GM21737 (cell line): ENCODE results near the gene TRAM2.
A peak's percentile ranks its signal among the peaks of the same experiment; 100 is the strongest.

Experiments used
- ATAC-seq: cut with Tn5 transposase; IDR thresholded peaks from one replicate; pipeline ENCODE4 v1.9.1; 2021; ENCODE audit warnings: mild to moderate bottlenecking, moderate library complexity; ENCODE audit not compliant: unreplicated experiment

The TRAM2 gene

DNA sequence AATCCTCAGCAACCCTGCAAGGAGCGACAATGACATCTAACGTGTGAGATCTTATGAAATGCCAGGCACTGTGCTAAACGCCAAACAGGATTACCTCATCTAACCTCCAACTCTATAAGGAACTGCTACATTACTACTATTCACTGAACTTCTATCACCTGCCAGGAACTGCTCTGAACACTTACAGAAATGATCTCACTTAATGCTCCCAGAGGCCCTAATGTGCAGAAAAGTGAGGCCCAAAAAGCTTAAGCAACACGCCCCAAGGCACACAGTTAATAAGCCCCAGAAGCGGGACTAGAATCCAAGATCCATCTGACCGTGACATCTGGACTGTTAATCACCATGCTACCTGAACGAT lies 28.5 kb downstream of the TRAM2 start:
- no peak for ATAC-seq

DNA sequence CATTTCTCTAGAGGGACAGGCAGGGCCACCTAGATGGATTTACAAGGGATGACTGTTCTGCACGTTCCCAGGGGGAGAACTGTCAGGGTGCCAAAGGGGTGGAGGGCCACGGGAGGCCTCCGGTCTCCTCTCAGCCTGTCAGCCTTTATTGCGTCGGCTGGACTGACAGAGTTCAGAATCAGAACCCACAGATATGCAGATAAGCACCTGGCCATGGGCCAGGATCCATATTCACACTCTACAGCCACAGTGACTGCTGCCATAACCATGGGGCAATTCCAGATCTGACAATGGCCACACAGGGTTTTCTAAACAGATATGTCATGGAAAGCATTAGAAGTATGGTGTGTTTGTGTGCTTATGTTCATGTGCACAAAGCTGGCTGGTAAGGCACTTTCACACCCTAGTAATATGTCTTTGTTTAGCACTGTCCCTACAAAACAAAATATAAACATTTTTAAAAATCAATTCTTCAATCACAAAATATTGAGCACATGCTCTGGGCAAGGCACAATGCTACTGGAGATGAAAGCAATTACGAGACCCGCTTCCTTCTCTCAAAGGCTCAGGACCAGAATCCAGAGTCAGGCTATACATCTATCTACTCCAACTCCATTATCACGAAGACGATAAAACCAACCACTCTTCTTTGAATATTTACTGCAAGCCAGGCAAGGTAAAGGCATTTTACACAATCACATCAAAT lies 29.1 kb downstream of the TRAM2 start:
- no peak for ATAC-seq

DNA sequence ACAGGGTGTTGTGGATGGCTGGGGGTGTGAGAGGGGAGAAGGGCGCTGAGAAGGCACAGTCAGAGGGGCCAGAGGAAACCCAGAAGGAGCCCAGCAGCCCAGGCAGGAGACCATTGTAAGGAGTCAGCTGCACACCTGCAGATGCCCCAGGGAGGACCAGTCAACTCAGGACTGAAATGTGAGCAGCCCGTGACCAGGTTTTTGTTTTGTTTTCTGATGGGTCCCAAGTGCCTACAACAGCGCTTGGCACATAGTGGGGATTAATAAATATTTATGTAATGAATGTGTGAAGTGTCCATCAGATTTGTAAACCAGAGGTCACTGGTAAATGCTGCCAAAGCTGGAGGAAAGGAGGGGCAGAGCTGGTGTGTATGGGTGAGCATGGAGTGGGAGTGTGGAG lies 30.2 kb downstream of the TRAM2 start:
- peak; percentile 81 for ATAC-seq

DNA sequence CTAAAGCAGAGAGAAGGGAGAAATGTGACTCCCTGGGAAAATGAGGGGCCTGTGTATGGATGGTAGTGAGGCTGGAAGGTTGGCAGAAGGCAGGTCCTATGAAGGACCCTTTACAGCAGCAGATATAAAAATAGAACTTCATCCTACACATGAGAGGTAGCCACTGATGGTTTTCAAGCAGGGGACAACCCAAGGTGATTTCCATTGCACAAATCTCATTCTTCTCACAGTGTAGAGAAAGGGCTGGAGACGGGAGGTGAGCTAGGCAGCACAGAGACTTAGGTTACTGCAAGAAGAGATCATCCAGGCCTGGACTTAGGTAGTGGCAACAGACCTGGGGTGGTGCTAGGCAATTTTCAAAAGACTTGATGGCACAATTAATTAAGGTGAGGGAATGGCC lies 30.7 kb downstream of the TRAM2 start:
- peak; percentile 44 for ATAC-seq

DNA sequence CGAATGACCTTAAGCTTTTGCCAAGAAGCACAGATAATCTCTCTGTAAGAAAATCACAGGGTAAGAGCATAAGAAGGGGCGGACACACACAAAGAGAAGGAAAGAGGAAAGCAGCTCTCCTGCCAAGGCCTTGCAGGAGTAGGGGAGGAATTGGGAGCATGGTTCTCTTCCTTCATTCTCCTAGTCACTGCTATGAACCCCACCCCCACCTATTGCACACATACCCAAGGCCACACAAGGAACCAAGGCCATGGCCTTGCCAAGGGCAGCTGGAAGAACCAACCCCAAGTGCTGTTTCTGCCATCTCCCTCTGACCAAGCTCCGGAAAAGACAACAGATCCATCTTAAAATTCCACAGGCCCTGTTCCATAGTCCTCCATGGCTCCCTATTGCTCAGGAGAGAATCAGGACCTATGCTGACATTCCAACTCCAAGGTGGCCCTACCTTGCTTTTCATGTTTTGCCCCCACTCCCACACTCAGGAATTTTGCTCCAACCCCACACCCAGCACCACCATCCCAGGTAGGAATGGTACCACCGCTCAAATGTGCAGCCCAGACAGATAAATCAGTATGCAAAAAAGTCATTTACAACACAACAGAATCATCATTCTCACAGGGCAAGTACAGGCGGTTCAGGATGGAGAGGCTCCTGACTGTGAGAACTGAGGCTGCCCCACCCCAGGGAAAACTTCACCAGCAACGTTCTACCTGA lies 31.3 kb downstream of the TRAM2 start:
- ATAC-seq: no peak

DNA sequence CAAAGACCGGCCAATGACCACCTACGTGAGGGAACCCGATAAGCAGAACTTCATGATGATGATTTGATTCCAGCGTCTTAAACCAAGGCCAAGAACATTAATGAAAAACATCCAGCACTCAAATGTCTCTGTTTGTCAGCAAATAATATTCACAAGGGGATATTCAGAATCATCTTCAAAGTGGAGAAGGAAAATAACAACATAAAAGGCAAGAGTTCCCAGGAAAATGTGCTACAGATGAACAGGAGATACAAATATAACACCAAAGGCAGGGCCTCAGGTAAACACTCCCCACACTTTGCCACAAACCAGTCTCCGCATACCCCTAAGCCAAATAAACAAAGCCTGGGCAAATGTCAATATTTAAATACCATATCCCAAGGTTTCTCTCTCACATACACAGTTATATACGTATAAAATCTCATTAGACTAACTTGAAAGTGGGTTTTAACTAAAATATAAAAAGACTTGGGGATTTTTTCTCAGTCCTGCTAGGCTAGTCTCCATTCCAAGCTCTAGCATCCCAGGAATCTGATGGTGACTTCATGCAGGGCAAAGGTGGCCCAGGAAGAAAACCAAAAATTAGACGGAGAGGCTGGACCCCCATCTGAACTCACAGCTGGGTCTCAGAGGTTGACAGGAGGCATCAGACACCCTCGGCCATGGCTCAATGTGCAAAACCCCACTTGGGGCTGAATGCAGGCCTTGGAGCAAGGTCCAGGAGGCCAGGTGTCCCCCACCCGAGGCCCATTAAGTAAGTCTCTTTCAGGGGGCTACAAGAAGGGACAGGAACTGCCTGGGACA lies 32.1 kb downstream of the TRAM2 start:
- no peak for ATAC-seq

DNA sequence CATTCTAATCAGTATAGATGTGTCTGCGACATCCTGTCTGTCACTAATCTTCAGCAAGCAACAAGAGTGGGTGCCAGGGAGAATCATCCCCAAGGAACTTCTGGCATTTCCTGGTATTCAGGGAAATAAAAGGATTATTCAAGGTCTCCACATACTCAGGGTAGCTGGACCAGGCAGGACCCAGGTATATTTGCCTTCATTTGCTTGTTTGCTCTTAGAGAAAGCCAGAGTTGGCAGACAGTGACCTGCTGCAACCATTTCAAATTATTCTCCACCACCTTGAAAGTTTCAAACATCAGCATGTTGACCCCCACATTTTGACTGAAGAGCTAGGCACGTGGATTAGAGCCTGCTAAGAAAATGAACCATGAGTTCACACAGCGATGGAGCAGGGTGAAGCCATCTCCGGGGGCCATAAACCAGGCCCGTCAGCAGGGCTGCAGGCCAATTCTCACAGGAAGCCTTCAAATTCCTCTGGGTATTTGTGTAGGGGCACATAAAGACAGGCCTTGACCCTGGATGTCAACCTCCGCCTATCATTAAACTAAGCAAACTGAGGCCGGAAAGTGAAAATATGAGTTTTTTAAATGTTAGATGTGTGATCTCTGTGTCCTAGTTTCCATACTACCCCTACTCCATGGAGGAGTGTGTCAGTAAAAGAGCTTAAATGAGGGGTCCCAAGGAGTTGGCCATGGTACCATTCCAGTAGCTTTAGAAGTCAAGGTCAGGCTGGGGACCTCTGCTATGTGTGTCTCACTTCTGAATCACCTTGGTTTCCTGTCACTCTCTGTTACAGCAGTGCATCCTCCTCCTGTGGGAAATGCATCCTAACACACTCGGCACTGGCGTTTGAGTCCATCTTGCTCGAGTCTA lies 32.9 kb downstream of the TRAM2 start:
- no peak for ATAC-seq

DNA sequence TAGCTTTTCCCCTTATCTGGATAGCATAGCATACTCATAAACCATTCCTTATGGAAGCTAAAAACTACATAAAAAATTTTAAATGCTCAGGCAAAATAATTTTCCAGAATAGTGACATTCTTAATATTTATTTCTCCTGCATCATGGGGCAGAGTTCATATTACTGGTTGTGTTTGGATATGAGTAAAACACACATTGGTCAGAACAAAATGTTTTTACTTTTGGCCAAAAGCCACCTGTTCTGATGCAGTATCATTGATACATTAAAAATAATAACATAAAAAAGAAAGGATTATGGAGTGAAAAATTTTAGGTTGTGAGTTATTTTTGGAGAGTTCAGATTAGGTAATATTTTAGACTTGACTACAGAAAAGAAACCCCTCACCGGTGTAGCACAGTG lies 33.6 kb downstream of the TRAM2 start:
- ATAC-seq: no peak

DNA sequence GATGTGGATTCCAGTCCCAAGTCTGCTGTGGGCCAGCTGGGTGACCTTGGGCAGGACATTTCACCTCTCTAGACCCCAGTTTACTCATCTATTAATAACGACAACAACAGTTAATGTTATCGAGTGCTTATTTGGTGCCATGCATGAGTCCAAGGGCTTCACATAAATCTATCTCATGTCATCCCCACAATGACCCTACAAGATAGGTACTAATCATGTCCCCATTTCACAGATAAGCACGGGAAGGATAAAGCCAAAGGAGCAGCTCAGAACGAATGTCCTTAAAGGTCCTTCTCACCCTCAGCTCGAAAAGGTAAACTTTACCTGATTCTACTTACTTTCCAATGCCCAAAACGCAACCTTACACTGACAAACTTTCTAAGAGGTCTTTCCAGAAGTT lies 35.7 kb downstream of the TRAM2 start:
- ATAC-seq: no peak

DNA sequence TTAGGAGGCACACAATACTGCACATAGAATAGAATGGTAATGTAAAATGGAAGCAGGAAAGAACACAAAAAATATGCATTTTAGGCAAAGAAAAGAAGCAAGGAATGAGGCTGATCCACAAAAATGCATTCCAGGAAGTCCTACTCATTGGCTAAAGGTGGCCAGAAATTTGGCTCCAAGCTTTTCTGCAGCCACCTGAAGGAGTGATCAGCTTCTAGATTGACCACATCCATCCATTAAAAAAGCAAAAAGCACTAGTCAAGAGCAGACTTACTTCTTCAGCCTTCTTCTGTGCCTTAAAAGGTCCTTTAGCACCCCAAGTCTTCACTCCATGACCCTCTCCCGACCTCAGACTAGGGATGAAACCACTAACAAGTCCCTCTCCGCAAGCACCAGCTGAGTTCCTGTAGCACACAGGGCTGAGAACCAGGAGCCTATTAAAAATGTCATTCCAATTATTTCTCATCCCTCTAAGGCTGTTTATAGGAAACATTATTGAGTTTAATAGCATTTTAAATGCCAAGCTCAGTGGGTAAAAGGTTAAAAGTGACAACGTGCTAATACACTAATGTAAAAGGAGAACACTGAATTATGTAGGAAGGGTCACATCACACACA lies 36.5 kb downstream of the TRAM2 start:
- ATAC-seq: no peak

DNA sequence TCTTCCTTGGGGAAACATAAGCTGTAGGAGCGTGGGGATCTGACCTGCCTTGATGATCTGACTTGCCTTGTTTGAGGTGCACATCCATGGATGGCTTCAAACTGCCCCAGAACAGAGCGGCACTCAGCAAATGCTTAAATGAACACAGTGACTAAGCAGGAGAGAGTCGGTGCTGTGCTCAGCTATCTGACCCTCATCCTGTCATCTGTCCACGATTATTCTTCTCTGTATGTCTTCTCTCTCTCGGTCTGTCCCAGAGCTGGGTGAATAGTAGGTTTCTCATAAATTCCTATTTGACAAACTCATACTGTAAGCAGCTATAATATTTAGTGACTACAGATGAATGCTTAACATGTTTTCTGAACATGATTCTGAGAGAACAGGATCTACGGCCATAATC lies 37.3 kb downstream of the TRAM2 start:
- ATAC-seq: no peak

DNA sequence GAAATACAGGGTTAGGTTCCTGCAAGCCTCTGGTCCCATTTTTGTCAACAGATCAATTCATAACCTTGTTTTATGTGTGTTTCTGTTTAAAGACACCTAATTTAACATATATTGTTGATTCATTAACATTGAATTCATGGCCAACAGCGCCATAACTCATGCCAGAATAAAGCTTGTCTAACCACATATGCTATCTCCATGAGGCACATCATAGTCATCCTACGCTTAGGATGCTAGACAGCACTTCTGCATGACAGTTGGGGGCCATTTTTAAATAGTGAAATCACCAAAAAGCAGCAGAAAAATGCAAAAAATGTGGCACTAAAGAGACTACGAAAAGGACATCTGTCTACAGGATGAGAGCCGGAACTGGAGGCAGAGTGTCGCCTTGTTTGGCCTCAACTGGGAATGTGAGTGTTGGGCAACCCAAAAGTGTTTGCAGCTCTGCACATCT lies 37.9 kb downstream of the TRAM2 start:
- no peak for ATAC-seq

DNA sequence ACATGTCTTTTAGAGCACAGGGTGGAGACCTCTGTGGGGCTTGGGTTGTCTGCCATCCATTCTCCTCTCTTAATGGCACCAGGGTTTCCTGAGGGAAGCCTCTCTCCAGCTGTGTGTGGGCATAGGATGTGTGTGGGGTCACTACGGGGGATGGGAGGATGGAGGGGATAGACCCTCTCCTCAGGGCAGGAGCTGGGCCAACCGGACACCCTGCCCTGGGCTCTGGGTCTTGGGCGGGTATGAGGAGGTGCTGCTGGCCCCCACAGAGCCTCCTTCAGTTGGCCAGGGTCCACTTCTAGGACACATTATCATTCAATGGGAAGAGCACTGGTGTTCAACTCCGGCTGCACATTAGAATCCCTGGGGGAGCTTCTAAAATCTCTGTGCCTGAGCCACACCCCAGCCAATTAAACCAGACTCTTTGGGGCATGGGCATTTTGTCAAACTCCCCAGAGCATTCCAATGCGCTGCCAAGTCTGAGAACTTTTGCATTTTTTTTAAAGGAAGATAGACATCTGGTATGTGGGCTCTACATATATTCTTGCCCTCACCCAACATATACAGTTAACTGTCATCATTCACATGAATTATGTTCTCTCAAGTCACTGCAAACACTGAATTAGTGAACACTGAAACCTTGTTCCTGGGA lies 38.5 kb downstream of the TRAM2 start:
- ATAC-seq: no peak

DNA sequence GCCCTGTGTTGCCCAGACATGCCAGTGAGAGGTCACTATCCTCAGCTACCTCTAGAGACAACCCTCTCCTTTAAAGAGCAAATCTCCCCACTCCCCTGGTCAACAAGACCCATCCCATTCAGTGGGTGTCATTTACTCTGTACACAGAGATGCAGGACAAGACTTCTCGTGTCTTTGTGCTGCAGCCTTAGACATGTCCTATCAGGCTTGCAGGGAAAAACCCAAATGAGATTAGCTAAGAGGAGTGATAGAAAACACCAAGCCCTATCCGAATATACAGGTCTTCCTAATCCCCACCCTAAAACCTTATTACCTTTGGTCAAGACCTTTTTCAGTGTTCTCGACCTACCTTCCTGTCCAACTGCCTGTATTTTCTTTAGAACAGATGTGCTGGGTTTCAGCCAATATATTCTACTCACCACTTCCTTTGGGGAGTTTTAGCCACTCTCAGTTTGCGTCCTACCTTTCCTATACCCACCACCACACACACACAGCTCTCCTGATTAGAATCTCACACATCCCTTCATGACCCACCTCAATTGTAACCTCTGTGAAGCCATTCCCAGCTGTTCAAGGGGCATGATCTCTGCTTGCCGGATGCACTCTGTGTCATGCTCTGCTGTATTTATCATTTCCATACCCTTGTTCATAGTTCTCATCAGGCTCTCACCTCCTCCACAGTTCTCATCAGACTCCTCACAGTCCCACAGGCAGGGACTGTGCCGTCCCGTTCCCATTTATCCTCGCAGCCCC lies 39.7 kb downstream of the TRAM2 start:
- ATAC-seq: peak; percentile 53

DNA sequence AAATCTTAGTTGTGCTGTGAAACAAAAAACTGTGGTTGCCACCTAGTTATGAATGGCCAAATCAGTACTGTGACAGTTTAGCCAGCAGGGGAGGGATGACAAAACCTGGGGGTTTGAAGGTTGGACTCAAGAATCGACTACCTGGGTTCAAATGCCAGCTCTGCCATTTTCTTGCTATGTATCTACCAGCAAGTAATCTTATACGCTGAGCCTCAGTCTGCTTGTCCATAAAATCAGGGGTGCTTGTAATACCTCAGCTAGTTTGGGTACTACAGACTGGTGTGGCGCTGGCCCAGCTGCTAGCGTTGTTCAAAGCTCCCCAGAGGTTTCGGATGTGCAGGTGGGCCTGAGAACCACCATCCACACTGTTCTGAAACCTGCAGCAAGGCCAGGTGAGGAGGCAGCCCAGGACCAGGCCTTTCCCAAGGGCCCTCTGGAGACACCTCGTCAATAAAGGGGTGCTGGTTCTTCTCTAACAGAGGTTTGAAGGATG lies 40.4 kb downstream of the TRAM2 start:
- ATAC-seq: peak; percentile 40

DNA sequence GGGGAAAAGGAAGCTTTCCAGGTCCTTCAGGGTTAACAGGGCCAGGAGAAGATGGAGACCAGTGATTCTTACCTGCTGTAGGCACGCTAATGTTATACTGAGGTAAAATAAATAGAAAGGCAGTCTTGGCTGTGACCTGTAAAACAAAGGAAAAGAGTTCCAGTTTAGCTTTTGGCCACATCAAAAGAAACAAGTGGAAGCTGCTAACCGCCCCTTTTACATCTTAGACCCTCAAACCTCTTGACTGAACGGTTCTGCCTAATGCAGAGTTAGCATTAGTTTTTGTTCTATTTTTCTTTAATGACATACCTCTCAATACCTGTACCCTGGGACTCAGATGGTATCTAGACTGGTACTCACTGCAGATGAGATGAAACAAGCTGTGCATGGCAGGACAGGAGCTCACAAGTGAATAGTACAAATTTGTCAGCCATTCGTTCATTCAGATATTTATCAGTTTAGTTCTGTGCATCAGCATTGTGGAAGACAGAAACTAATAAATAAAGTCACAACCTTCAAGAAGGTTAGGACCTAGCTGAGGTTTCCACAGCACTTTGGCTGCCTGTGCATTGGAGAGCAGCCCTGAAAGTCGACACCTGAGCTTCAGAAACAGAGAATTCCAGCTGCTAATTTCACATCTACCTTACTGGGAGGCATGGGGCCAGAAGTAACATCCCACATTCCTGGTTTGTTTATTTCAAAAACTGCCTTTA lies 41.0 kb downstream of the TRAM2 start:
- no peak for ATAC-seq

DNA sequence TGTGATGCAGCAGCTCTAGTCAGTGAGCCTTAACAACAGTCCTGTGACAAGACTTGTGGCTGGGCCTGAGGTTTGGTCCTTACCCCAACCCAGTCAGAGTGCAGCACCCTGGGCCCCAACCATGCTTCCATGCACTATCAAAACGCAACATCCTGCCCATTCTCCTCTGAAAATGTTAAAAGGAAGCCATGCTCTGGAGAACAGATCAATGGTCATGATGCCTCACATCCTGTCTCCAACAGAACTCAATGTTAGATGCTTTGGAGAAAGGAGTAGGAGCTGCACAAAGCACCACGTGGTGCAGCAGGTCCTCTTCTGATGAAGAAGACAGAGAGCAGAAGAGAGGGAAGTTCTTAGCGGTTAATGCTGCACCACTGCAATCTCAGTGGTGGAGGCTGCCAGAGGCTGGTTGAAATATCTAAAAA lies 41.9 kb downstream of the TRAM2 start:
- ATAC-seq: peak; percentile 35

DNA sequence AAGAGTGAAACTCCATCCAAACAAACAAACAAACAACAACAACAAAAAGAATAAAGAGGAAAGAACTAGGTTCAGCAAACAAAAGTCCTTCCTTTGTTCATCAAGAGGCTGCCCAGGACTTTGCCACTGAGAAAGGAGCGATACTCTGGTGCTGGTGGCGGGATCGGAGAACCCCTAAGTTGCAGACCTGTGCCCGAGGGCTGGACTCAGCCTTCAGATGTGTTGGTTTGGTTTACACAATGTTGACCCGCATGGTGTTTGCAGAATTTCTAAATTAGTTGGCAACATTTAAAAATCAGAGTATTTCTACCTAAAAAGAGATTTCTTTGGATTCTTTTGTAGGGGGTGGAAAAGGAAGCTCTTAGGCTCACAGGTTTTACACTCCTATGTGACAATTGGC lies 42.5 kb downstream of the TRAM2 start:
- no peak for ATAC-seq
